GM12892 (cell line): ENCODE data around the gene CYP46A1.

Source experiments
- POLR2A ChIP-seq: IDR thresholded peaks from 2 replicates; pipeline ENCODE4 v1.6.1; 2011; ENCODE audit warnings: low read depth, low read length, control low read depth
- POLR2AphosphoS5 ChIP-seq: IDR thresholded peaks from 2 replicates; pipeline ENCODE4 v1.6.1; 2011; ENCODE audit warnings: low read depth, low read length, control low read depth

DNA sequence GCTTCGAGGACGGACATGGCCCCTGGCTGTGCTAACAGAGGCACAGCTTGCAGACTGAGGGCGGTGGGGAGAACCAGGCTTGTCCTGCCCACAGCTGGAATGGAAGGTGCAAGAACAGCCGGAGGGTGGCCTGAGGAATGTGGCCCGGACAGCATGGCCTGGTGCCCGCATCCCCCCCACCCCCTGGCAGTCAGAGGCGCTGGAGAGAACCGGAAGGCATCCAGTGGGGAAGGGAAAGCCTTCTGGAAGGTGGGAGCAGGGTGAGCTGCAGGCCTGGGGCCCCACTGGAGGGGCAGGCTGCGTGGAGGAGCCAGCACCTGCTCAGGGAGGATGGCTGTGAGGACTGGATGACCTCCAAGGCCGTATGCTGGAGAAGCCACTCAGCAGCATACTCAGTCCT, 8.1 kb upstream of the CYP46A1 start:
- TF ChIP-seq POLR2A (no peak), POLR2AphosphoS5 (no peak)
